Lower leg skin (tissue), 4 donors: Measurements from ENCODE around the gene TMEM269. TPM values are rescaled to one million over a fixed set of nuclear protein-coding genes. Genes with fewer than 3 reads are reported as not detected.

Experiments used
- DNase-seq, 2 donors: peaks; one replicate each; pipeline ENCODE4 v3.0.0-alpha.2; 2019; ENCODE audit warnings: low spot score in 2 of 2
- H3K4me3 ChIP-seq: fragments of 200-600 bp; sonication (generic); 2 replicates; pipeline ENCODE4 v1.5.1; 2017; ENCODE audit warnings: mild to moderate bottlenecking, low read depth; ENCODE audit not compliant: poor library complexity, severe bottlenecking
- CTCF ChIP-seq, 3 donors: fragments of 450-650 bp; IDR thresholded peaks; one replicate each; pipeline ENCODE4 v1.5.1; 2016; ENCODE audit warnings: antibody characterized with exemption in 3 of 3, mild to moderate bottlenecking in 3 of 3, moderate library complexity in 2 of 3
- POLR2A ChIP-seq, 2 donors: fragments of 450-650 bp; IDR thresholded peaks; one replicate each; pipeline ENCODE4 v1.6.1; 2016 to 2017; ENCODE audit warnings: antibody characterized with exemption in 2 of 2, mild to moderate bottlenecking in 1 of 2, moderate library complexity in 1 of 2
- WGBS, 2 donors: methylation state at CpG; one replicate each; pipeline ENCODE4 v1.1.5; 2018; 5-methylcytosine and 5-hydroxymethylcytosine counted together
- intact Hi-C: fragments of 100-400 bp; cut with DNase I; formaldehyde crosslinking; loops from one replicate; pipeline ENCODE4 v1.15.0; 2023; ENCODE audit warnings: low total_unique reads
- total RNA-seq, 4 donors: library from RNA; depleted of rRNA; stranded (reverse); fragments of >200 nt; gene quantifications; one replicate each; pipeline ENCODE4 v1.1.0, GENCODE V29; 2016

The TMEM269 gene
- total RNA-seq, 4 donors from 2014 or later, result 0.08 to 0.22 (median 0.13) TPM; not detected in 1

- intact Hi-C loops, result no loop called here
- 86 to 93% methylated on average over 2 of the region's 2 CpGs for WGBS, 2 donors
- no peak overlapping the region for H3K4me3 ChIP-seq
- DNase-seq, result no peak
- TF ChIP-seq CTCF (IDR thresholded peaks at IDR 0.05), result no peak
- no peak for TF ChIP-seq POLR2A (IDR thresholded peaks at IDR 0.05)
Measured at GRCh38 chr1:42821690-42822089, 36.9 kb downstream of the TMEM269 start.

- no peak for TF ChIP-seq CTCF (IDR thresholded peaks at IDR 0.05)
- no peak for TF ChIP-seq POLR2A (IDR thresholded peaks at IDR 0.05)
- 50 to 53% methylated on average over 2 of the region's 2 CpGs for WGBS, 2 donors
- no peak for DNase-seq
- no peak overlapping the region for H3K4me3 ChIP-seq
- intact Hi-C loops, result no loop called here
Measured at GRCh38 chr1:42822800-42823392, 38.1 kb downstream of the TMEM269 start.

- H3K4me3 ChIP-seq, result no peak overlapping the region
- no peak for TF ChIP-seq POLR2A (IDR thresholded peaks at IDR 0.05)
- no peak for TF ChIP-seq CTCF (IDR thresholded peaks at IDR 0.05)
- no peak for DNase-seq
- 93 to 98% methylated on average over 4 of the region's 4 CpGs for WGBS, 2 donors
- intact Hi-C loops, result no loop called here
Measured at GRCh38 chr1:42824481-42825035, 39.8 kb downstream of the TMEM269 start.

- 80 to 81% methylated on average over 10 of the region's 10 CpGs for WGBS, 2 donors
- no peak overlapping the region for H3K4me3 ChIP-seq
- no peak for DNase-seq
- intact Hi-C loops, result no loop called here
- TF ChIP-seq CTCF (IDR thresholded peaks at IDR 0.05) (no peak), POLR2A (IDR thresholded peaks at IDR 0.05) (no peak)
Measured at GRCh38 chr1:42825036-42825851, 40.5 kb downstream of the TMEM269 start.

GRCh38 chr1:42830631-42831030 is 45.8 kb downstream of the TMEM269 start:
- TF ChIP-seq POLR2A (IDR thresholded peaks at IDR 0.05), result no peak
- no peak for TF ChIP-seq CTCF (IDR thresholded peaks at IDR 0.05)
- 91 to 93% methylated on average over 16 to 17 of the region's 17 CpGs for WGBS, 2 donors
- DNase-seq, result no peak

More at GRCh38 chr1:42830631-42831030, 45.8 kb downstream of the TMEM269 start:
- H3K4me3 ChIP-seq, result no peak overlapping the region
- intact Hi-C loops, result no loop called here
